ENCODE data around the gene EAF1.
"Not testable (repeated sequence)": the region's sequence is repeated elsewhere in the genome, so short reads cannot be mapped to it uniquely, and the experiment has no call there.

EAF1 gene

DNA sequence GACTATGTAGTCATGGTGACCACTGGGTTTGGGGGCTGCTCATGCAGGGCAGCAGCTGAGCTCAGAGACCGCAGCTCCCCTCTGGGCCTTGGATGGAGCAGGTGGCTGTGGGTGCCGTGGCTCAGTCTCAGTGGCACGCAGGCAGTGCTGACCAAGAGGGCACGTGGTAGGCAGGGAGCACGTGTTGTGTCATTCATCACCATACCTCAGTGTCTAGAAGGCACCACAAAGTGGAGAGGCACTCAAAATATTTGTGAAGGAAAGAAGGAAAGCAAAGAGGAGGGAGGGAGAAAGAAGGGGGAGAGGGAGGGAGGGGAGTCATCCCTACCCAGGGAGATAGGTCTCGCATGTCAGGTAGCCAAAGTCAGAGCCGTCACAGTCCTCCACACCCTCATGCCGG lies 26.1 kb downstream of the EAF1 start:
- no peak for DNase-seq

DNA sequence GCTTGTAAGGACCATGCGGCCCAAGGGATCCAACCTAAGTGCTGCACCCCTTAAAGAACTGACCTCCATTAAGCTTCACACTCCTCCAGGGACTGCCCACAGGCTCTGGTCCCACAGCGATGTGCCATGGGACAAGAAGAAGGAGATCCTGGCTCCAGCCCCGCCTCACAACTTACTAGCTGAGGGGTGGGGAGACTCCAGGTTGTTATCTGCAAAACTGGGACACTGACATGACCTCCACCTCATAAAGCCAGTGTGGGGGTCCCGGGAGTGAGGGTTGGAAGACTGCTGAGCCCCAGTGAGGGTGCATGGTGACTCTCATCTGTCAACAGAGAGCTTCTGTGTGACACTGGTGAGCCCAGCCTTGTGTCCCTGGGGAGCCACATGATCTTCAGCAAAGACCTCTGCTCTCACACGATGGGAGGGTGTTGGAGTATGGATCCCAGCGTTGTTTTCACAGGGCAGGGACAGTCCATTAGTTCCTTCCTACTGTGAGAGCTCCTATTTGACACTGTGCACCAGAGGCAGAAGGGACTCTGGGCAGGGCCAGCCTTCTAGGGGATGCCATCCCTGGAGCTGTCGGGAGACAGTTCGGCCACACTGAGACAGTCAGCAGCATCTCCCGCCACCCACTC lies 26.7 kb downstream of the EAF1 start:
- DNase-seq: no peak

DNA sequence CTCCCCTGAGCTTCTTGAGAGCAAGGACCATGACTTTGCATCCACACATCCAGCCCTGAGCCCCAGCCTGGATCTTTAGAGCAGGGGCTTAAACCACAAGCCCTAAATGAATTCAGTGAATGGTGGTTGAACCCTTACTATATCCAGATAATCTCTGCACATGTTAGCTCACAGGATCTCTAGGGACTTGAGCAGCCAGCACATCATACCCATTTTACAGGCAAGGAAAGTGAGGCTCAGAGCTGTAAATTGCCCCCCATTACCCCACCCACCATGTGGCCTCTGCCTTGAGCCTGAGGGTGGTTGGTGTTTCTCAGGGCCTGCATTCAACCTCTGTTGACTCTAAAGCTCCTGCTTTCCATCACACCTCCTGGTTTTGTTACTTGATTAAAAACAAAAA lies 27.6 kb downstream of the EAF1 start:
- no peak for DNase-seq

DNA sequence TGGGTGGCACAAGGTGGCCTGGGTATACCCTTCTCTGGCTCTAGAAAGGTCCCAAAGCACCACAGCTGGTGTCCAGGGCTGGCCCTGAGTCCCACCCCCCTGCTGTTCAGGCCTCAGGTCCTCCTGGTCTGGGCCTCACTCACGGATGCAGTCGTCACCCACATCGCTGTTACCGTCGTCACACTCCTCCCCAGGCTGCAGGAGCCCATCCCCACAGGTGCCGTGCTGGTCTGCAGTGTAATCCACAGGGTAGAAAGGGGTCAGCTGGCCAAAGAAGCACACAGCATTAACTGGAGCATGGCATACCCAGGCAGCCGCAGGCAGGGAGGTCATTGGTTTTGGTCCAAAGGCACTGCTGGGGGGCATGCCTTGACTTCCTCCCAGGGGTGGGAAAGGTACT lies 28.4 kb downstream of the EAF1 start:
- DNase-seq: no peak

DNA sequence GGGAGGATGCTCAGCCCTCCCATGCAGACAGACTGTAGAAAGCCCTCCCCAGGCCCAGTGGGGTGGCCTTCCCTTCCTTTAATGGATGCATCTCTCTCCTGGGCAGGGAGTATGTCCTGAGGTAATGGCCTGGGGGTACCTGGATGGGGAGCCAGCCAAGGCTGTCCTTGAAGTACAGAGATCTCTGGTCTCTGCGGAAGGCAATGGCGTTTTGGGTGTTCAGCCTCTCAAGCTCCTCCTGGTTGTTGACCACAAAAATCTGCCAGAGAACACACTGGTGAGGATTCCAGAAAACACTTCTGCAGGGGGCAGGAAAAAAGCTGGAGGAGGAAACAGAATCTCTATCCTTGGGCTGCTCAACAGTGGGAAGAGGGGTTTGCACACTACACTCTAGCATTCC lies 28.9 kb downstream of the EAF1 start:
- no peak for DNase-seq

DNA sequence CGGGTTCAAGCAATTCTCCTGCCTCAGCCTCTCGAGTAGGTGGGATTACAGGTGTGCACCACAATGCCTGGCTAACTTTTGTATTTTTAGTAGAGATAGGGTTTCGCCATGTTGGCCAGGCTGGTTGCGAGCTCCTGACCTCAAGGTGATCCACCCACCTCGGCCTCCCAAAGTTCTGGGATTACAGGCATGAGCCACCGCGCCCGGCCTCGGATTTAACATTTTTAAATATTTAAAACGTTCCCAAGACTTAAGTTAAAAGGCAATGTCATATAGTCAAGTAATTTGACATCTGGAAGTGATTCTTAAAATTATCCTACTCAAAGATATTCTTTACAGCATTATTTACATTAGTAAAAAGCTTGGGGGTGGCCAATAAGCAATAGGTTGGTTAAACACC lies 29.5 kb downstream of the EAF1 start:
- DNase-seq: not testable (repeated sequence)

GRCh38 chr3:15458212-15458780 lies 30.9 kb downstream of the EAF1 start:
- no peak for DNase-seq

GRCh38 chr3:15460891-15461531 lies 33.6 kb downstream of the EAF1 start:
- DNase-seq: no peak

GRCh38 chr3:15462451-15462850 lies 35.1 kb downstream of the EAF1 start:
- no peak for DNase-seq

GRCh38 chr3:15465876-15466585 lies 38.6 kb downstream of the EAF1 start:
- DNase-seq: no peak

GRCh38 chr3:15467227-15468181 lies 40.1 kb downstream of the EAF1 start:
- no peak for DNase-seq

GRCh38 chr3:15470261-15470660 lies 42.9 kb downstream of the EAF1 start:
- no peak for DNase-seq

DNA sequence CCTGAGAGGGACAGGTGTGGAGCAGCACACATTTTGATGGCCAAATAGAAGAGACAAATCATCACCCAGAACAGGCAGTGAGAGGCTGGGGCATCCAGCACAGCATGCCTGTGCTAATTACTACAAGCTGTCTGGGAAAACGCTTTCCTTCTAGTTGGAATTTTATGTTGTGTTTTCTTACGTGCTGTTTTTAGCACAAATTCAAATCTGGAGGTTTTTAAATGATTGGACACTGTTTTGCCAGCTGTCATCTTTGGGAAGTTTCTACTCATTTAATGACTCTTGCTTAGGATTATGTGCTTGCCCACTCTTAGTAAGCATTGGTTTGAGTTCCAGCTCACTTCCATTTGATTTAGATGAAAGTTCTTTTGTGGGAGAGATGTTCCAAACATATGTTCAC lies 43.5 kb downstream of the EAF1 start:
- no peak for DNase-seq

- DNase-seq: no peak
These were observed 44.5 kb downstream of the EAF1 start for GRCh38 chr3:15471861-15472260.

GRCh38 chr3:15475161-15475560 lies 47.8 kb downstream of the EAF1 start:
- no peak for DNase-seq

GRCh38 chr3:15476378-15476777 lies 49.0 kb downstream of the EAF1 start:
- DNase-seq: no peak

DNA sequence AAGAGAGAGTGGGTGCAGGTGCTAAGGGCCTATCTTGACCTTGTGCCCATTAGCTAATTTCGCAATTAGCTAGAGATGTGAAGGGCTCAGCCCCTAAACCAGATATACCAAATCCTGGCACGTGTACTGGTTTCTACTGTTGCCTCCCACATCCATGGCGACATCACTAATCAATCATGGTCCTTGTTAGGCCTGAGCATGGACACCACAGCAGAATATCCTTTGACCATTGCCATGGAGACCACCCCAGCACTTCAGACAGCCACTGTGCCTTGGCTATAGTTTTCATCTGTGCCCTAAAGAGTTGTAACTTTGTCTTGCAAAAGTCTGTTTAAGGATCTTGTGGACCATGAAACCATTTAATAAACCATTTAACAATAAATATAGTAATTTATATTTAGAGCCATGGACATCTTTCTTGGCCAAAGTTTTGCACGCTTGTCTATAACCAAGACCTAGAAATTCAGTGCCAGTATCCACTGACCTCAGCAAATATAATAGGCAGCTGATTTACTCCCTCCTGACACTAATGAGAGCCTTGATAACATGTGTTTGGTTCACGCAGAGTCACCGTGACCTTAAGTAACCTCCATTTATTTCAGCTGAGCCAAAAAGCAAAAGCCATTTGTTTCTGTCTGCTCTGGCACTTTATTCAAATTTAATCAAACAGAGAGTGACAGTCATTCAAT lies 50.7 kb downstream of the EAF1 start:
- DNase-seq: no peak

- no peak for DNase-seq
These were observed 51.2 kb downstream of the EAF1 start for GRCh38 chr3:15478640-15478979.

GRCh38 chr3:15479400-15480224 lies 52.2 kb downstream of the EAF1 start:
- DNase-seq: no peak

- not testable (repeated sequence) for DNase-seq
These were observed 57.2 kb downstream of the EAF1 start for GRCh38 chr3:15484551-15484950.

- no peak for DNase-seq
These were observed 58.6 kb downstream of the EAF1 start for GRCh38 chr3:15486020-15486419.

Measured in NCI-H1436 treated with DMSO at 0.1 percent for 48 hours (cell line).